Stimulated activated CD4-positive, alpha-beta T cell treated with anti-CD3 and anti-CD28 coated beads, Interleukin-2, amount 100 ng/mL, for 48 hours (primary cell): ENCODE measurements around the gene RFX3.
A peak's percentile ranks its signal among the peaks of the same experiment; 100 is the strongest.

Experiments
- DNase-seq, 2 donors: peaks; one replicate each; pipeline ENCODE4 v3.0.0-alpha.2; 2020

Gene RFX3

GRCh38 chr9:3525836-3526164 is at the start of gene RFX3:
RFX3 (minus strand) TSS chr9:3526001; CDS start chr9:3395588, 130,413 bp downstream.
- peak; percentile 85 to 89 for DNase-seq

GRCh38 chr9:3571500-3571899 is 45.7 kb upstream of the RFX3 start:
- no peak for DNase-seq

- DNase-seq = no peak
Observed at GRCh38 chr9:3569529-3569928, 43.7 kb upstream of the RFX3 start.

GRCh38 chr9:3567988-3568387 is 42.2 kb upstream of the RFX3 start:
- no peak for DNase-seq

GRCh38 chr9:3553076-3553765 is 27.4 kb upstream of the RFX3 start:
- DNase-seq = no peak

GRCh38 chr9:3549225-3549624 is 23.4 kb upstream of the RFX3 start:
- DNase-seq = no peak

GRCh38 chr9:3548648-3549047 is 22.8 kb upstream of the RFX3 start:
- no peak for DNase-seq

DNA sequence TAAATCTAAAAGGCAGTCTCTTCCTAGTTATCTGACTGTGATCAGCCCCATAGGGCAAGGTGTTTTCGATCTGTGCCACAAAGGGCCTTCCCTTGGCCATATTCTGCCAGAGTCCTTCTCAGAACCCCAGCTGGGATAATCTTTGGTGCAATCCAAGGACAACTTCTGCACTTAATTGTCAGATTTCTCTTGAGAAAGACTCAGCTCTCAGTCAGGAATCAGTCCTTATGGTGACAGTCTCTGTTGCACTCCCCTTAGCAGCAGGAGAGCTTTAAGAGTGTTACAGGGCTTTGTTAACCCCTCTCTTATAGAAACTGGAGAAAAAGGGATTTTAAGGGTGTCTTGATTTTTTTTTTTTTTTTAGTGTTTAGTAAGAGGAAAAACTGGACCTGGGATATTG is 15.4 kb upstream of the RFX3 start:
- no peak for DNase-seq

DNA sequence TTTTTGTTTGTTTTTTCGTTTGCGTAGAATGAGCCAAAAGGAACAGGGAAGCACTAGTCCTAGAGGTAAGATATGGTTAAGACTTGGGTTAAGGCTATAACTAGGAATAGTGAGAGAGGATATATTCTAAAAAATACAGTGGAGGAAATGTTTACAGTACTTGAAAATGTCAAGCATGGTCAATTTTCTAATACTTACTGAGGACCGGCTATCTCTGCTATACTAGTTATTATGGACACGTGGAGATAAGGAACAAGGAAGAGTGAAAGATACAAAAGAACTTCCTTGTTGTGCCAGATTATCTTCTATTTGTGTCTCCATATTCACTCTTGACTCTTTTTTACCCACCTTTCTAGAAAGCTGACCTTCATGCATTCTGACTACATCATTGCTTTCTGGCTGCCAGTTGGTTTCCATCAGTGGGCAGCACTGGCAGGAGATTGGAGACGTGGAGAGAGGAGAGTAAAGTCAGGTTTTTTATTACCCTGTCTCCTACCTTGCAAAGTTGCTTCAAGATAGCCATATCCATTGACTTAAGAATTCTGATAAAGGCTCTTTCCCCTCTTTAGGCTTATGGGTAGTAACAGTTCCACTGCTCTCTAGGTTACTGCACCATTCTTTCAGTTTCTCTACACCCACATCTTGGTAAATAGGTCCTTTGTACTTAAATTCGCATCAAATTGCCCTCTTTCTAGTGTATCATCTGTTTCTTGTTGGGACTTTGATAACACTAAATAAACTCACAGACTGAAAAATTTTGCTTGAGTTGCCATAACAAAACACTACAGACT is 9.0 kb upstream of the RFX3 start:
- DNase-seq = no peak

- no peak for DNase-seq
Observed at GRCh38 chr9:3532158-3532557, 6.4 kb upstream of the RFX3 start.

- DNase-seq = peak; percentile 29 to 51
Observed at GRCh38 chr9:3528451-3528850, 2.6 kb upstream of the RFX3 start.

GRCh38 chr9:3526997-3527940 is 1.5 kb upstream of the RFX3 start:
- DNase-seq = peak in 1 of 2 donors; percentile 11

GRCh38 chr9:3526165-3526996 is 580 bp upstream of the RFX3 start:
- peak; percentile 82 to 83 for DNase-seq

- DNase-seq = peak in 1 of 2 donors; percentile 7
Observed at GRCh38 chr9:3525096-3525835, 535 bp downstream of the RFX3 start.

DNA sequence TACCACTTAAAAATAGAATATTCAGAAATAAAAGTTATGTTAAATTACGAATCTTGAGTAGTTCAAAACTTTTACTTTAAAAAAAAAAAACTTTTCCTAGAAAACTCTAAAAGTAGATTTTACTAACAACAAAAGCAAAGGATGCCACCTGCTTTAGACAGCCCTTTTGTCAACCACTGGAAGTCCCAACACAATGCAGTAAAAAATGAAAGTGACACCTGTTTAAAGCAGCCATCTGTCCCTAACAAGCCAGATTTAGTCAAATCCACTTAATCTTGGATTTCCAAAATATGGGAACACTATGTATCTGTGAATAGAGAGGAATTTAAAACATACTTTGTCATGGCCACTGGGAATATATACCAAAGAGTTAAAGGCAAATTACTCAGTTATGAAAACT is 3.8 kb downstream of the RFX3 start:
- DNase-seq = no peak

DNA sequence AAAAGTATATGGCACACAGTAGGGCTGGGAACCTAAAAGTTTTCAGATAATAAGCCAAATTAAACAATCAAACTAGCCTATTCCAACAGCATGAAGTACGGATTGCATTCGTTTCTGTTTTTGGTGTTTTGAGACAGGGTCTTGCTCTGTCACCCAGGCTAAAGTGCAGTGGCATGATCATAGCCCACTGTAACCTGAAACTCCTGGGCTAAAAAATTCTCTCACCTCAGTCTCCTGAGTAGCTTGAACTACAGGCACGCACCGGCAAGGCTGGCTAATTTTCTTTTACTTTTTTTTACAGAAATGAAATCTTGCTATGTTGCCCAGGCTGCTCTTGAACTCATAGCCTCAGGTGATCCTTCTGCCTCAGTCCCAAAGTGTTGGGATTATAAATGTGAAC is 5.2 kb downstream of the RFX3 start:
- DNase-seq = no peak

GRCh38 chr9:3517377-3518048 is 8.3 kb downstream of the RFX3 start:
- no peak for DNase-seq

- no peak for DNase-seq
Observed at GRCh38 chr9:3516667-3517330, 9.0 kb downstream of the RFX3 start.

DNA sequence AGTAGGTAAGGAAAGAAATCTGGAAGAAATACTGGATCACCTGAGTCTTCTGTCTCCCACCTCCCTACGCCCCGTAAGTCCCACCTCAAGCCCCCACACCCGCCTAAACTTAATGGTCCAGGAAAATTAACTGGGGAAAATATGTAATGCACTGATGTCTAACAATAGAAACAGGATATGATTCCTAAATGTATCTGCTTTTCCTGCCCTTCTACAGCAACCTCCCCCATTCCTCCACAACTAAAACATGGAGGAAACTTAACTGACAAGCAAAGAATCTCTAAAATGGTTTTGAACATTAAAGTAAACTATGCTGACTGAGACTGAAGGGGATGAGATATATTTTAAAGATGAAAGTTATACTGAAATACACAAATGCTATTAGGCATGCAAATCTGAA is 10.4 kb downstream of the RFX3 start:
- no peak for DNase-seq

GRCh38 chr9:3514786-3515185 is 11.0 kb downstream of the RFX3 start:
- DNase-seq = no peak
